GM19240 (cell line): ENCODE data around the gene RBX1.
"Not testable (repeated sequence)": the region's sequence is repeated elsewhere in the genome, so short reads cannot be mapped to it uniquely, and the experiment has no call there.

ENCODE experiments used
- DNase-seq: peaks from one replicate; pipeline ENCODE4 v3.0.0; 2011; ENCODE audit warnings: low spot score; ENCODE audit not compliant: insufficient read length

Gene RBX1

DNA sequence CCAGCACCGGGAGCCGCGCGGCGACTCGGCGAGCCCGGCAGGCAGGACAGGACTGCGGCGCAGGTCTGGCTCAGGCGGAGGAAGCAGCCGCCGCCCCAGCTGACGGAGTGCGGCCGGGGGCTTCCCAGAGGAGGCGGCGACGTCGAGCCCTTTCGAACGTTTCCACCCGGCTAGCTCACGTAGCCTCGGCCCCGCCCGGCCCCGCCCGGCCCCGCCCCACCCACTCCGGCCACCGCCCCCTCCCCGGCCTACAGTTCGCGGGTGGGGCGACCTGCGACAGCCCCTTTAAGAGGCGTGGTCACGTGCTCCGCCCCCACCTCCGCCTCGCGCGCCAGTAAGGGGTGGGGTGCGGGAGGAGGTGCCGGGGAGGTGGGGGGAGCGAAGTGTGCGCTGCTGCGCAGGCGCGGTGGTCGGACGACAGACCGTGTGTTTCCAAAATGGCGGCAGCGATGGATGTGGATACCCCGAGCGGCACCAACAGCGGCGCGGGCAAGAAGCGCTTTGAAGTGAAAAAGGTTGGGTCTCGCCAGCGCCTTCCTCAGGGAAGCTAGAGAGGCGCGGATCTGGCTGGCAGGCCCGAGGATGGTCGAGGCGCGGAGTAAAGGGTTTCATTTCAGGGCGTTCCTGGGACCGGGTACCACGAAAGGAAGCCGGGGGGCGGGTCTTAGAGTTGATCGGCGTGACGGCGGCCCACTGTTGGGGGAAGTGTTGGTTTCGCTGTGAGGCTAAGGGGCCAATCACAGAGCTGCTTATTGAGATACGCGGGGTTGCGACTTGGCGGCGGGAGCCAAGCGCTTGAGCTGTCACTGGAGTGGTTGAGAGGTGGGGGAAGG is at the start of gene RBX1:
TSS of gene RBX1 (plus strand) at position 417 of the 833 bp plus-strand sequence. CDS start at position 438, 21 bp downstream.
- peak; percentile 85 for DNase-seq

DNA sequence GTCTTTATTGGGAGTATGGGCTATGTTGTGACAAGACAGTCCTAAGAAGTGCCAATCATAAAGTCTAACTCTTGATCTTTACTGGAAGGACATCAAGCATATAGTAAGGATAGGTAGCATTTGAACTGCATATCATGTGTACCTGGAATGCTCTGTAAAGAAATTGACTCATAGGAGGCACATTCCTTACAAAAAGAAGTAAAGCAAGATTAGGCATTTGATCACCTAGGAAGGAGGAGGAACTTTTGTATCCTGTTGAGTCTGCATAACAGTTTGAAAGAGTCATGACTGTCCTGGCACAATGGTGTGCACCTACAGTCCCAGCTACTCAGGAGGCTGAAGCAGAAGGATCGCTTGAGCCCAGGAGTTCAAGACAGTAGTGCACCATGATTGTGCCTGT is 47.1 kb upstream of the RBX1 start:
- DNase-seq = no peak

DNA sequence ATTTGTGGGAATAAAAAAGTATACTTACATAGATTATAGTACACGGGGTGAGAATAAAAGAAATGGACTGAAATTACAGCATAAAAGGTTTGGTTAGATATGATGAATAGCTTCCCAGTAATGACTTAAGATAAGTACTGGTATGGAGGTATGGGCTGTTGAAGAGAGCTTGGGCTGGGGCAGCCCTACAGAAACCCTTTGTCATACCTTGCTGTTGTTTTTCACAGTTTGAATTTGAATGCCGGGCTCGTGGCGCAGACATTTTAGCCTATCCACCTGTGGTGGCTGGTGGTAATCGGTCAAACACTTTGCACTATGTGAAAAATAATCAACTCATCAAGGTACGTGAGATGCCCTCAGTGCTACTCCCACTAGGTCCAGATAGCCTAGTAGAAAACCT is 42.3 kb upstream of the RBX1 start:
- no peak for DNase-seq

DNA sequence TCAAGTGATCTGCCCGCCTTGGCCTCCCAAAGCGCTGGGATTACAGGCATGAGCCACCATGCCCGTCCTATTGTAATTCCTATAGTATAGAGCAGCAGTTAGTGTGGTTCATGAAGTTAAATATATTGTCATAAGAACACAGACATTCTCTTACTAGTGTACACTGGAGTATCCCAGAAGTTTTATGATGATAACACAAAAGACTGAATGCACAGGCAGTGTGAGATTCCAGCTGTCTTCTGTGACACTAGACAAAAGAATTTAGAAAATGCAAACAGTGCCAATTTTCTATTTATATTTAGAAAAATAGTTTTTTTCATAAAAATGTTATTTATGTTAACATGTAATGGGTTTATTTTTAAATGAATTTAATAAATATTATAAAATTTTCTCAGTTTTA is 39.4 kb upstream of the RBX1 start:
- DNase-seq = no peak

DNA sequence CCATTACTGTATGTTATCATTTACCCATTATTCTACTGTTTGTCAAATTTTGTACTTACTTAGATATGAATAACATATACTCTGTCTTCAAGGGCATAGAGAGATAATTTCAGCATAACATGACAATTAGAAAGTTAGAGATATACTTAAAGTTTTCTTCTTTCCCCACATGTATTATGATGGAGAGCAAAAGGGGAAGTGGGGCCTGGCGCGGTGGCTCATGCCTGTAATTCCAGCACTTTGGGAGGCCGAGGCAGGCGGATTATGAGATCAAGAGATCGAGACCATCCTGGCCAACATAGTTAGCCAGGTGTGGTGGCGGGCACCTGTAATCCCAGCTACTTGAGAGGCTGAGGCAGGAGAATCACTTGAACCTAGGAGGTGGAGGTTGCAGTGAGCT is 38.2 kb upstream of the RBX1 start:
- DNase-seq = not testable (repeated sequence)

DNA sequence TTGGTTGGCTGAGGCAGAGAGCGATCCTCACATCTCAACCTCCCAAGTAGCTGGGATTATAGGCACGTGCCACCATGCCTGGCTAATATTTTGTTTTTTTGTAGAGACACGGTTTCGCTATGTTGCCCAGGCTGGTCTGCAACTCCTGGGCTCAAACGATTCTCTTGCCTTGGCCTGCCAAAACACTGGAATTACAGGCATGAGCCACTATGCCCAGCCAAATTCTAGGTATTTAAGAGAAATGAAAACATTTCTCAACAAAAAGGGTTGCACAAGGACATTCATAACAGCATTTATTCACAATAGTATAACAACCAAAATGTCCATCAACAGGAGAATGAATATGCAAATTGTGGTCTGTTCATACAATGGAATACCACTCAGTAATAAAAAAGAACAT is 31.7 kb upstream of the RBX1 start:
- no peak for DNase-seq

DNA sequence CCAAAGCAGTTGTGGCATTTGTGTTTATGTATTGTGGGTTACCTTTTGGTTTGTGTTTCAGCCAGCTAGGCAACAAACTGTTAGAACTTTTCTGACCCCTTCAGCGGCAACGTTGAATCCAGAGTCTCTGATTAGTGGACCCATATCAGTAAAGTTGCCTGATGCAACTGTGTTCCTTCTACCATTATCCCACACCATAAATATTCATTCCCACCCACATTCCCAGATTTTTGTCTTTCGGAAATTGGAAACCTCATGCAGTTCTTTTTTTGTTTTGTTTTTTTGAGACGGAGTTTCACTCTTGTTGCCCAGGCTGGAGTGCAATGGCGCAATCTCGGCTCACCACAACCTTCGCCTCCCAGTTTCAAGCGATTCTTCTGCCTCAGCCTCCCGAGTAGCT is 30.7 kb upstream of the RBX1 start:
- no peak for DNase-seq

DNA sequence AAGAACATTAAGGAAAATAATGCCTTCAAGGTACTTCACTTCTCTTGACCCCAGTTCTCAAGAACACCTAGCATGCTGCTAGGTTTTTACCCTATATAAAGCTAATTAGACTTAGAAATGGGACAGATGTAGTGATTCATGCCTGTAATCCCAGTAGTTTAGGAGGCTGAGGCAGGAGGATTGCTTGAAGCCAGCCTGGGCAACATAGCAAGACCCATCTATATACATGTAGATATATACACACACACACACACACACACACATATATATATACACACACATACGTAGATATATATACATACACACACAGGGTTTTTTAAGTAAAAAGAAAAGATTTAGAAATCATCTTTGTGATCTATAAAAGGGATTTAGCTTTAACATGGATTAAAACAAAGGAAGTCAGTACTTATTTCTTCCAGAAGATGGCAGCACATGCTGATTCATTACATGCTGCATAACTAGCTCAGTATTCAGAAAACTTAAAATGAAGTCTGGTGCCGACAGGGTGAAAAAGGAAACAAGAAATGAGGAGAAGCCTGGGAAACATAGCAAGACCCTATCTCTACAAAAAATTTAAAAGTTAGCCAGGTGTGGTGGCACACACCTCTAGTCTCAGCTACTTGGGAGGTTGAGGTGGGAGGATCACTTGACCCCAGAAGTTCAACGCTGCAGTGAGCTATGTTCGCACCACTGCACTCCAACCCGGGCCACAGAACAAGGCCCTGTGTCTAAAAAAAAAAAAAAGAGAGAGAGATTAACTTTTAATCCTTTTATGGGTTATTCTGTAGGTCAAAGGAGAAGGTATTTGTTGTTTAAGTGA is 28.5 kb upstream of the RBX1 start:
- DNase-seq = no peak

DNA sequence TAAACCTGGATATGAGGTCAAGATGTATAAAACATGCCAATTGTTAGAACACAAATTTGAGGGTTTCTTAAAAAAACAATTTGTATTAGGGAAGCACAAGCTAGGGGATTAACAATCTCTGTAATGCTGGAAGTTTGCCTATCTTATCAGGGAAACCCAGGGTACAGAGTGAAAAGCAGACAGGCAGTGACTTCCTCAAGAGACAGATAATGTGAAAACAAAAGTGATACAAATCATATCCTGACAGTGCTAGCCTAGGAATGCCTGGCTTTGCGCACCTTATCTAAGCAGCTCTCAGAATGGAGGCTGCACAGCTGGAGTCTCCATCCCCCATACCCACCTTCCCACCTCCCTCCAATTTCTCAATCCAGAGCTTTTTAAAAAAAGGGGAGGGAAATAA is 22.5 kb upstream of the RBX1 start:
- DNase-seq = no peak

DNA sequence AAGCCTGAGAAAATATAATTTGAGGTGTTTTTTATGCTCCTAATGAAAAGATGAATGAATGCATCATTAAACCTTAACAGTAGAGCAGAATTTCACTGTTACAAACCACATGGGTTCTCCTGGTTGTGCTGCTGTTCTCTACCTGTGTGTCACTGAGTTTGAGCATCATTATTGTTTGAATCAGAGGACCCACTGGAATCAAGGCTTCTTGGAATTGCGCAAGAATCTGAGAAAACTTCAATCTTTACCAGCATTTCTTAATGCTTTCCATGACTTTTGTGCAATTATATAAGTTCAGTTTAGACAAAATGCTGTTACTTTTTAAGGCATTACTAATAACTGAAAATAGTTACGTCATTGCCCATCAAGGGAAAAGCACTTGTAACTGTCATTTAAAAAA is 18.8 kb upstream of the RBX1 start:
- no peak for DNase-seq

DNA sequence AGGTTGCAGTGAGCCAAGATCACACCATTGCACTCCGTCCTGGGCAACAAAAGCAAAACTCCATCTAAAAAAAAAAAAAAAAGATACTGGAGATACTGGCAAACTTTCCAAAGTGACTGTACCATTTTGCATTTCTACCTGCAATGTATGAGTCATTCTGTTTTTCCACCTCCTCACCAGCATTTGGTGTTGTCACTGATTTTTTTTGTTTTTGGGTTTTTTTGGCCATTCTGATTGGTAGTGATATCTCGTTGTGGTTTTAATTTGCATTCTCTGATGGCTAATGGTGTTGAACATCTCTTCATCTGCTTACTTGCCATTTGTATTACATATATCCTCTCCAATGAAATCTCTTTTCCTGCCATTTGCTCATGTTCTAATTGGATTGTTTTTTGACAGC is 12.0 kb upstream of the RBX1 start:
- DNase-seq = no peak

DNA sequence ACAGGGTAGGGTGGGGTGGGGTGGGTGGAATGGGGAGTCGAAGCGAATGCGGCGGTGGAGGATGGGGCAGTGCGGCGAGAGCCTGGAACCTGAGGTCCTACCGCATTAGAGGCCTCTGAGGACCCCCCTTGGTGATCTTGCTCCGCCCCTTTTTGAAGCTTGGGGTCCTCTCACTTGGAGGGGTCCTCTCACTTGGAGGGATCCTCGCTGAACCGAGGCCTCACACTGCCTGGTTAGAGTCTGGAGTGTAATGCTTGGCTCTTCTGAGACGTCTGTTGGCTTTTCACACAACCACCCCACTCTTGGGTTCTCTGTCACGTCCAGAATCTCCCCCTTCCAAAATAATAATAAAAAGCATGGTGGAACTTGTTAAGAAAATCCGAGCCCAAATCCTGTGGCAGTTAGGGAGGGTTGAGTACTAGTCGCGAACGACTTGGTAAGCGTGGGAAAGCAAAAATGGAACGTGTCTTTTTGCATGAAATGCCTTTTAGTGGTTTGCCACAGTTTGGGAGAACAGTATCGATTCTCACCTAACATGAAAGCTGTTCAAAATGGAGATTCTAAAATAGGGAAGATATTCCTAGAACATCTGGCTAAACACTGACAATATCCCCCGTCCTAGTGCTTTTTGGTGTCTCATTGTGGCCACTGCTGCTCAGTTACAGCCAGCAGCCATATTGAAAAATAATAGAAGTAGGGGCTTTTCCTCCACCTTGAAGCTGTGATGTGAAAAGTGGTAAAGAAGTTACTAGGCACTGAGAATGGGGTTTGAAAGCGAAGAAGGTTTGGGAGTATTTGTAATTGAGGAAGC is 822 bp downstream of the RBX1 start:
- DNase-seq = no peak

DNA sequence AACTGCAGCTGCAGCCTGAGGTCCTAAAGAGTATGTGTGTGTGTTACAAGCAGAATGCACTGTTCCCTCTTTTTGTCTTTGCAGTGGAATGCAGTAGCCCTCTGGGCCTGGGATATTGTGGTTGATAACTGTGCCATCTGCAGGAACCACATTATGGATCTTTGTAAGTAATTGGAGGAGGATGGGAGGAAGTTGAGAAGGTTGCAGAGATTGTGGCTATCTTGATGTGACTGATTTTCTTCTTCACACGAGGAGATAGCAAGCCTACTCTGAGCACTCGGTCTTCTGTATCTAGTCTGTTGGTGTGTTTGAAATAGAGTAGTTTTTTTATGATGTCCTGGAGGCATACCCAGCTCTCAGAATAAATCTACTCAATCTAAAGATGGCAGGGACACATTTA is 2.3 kb downstream of the RBX1 start:
- no peak for DNase-seq

DNA sequence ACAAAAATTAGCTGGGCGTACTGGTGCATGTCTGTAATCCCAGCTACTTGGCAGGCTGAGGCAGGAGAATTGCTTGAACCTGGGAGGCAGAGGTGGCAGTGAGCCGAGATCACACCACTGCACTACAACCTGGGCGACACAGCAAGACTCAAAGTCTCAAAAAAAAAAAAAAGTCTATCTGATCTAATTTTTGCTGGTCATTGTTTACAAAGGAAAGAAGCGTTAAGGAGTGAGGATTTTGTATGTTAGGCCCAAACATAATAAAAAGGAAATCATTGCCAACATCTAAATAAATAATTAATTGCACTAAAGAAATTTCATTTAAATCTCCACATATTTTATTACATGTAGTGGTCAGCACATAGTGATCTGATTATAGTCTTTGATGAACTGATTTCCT is 2.9 kb downstream of the RBX1 start:
- no peak for DNase-seq

DNA sequence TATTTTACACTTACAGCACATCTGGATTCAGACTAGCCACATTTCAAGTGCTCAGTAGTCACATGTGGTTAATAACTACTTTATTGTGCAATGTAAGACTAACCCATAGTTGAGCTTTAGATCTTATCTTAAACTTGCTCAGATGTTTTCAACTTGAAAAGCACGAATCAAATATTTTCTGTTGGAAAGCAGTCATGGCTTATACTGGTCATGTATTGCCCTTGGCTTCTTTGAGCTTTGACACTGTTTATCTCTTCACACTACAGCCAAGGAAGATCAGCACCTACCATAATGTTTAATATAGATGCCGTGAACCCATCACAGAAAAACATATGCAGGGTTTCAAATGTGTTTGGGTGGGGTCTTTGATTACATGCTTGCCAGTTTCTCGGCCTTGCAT is 4.4 kb downstream of the RBX1 start:
- DNase-seq = no peak

DNA sequence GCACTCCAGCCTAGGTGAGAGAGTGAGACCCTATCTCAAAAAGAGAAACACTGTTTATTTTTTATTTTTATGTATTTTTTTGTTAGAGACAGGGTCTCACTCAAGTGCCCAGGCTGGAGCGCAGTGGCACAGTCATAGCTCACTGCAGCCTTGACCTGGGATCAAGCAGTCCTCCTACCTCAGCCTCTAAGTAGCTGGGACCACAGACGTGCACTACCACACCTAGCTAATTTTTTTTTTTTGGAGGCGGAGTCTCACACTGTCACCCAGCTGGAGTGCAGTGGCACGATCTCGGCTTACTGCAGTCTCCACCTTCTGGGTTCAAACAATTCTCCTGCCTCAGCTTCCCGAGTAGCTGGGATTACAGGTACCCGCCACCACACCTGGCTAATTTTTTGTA is 6.4 kb downstream of the RBX1 start:
- no peak for DNase-seq

DNA sequence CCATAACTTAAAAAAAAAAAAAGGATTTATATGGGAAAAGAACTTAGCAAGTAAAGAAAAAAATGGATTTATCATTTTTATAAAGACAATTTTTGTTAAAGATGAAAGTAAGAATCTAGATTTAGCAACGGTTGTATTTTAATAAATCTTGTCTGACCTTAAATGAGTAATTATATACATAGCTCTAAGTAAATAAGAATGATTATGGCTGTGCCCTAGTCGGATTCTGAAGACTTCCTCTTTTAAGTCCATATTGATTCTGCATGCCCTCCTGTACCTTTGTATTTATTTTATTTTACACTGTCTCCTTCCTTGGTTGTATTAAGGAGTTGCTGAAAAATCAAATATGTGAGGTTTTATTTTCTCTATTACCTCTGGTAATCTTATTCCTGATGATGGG is 7.1 kb downstream of the RBX1 start:
- no peak for DNase-seq

DNA sequence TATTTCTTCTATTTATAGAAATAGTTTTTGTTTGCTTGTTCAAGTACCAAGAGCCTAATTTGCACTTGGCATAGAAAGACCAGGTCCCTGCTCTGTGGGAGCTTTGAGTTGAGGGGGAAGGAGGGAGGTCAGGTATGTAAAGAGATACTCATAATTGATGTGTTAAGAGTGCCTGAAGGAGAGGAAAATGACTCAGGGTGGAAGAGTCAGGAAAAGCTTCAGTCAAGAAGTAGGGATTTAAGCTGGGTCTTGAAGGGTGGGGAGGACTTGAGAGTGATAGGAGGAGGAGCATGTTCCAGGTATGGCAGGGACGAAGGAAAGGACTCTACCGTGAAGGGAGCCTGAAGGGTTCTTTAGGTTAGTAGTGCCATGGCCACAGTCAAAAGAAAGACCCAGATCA is 9.0 kb downstream of the RBX1 start:
- DNase-seq = no peak

DNA sequence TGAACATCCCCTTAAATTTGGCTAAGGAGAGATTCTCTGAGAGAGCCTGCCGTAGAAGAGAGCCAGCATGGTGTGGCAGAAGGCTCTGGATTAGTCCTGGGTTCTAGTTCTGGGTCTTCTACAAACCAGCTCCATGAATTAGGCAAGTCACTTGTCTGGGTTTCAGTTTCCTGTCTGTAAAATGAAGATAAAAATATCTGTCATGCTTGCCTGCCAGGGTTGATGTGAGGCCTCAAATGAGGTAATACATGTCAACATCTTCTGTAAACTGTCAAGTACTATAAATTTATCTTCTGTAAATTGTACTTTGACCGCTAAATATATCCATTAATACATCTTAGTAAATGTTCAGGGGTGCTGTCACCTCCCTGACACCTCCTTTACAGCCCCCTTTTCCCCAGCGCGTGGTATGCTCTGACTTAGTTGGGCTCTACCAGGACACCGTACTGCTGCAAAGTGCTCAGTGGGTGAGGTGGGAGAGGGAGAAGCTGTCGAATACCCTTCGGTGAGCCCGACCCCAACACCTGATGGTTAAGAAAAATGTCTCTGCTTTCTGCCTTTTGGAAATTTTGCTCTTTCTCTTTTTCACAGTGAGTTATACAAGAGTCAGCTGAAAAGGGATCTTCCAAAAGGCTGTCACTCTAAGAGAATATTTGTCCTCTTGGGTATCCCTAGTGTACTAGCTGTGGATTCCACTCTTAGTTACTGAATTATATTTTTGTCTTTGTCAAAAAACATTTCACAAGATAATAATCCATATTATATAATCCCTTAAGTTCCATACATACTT is 15.0 kb downstream of the RBX1 start:
- DNase-seq = no peak

DNA sequence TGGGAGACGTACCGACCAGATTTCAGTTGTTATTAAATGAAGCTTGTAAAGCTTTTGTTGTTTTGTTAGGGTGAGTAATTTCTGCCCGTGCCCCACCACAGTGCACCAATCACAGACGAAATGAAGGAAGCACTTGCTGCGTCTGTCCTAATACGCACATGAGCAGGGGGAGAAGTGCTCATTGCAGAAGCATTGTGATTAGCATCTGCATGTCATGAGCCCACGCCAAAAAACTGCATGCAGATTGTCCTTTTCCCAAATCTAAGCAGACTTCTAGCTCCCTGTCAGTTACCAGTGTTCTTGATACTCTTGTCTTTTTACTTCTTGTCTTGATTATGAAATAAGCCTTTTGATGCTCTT is 15.5 kb downstream of the RBX1 start:
- DNase-seq = no peak

DNA sequence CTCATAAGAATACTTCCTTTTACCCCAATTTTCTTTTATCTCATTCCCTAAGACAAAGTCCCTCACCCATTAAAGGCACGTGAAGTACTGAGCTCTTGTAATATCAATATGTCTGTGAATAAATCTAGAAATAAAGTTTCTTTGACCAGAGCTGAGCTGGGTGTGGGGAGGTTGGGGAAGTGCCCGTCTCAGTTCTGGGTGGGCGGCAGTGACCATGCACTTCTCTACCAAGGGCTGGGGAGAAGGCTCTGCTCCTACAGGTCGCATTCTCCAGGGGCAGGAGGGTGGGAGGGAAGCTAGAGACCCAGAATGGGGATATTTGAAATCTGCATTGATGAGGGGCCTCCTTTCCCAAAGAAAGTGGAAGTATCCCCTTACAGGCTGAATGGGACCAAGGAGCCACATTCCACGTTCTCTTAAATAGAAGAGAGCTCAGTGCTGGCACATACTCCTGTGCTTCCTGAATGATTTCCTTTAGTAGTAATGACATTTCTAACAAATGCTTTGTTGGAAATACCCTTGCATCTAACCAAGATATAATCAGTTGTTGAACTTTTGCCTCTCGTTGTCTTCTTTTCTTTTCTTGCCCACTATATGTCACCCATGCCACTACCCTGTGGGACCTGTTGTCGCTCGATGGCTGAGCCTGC is 16.1 kb downstream of the RBX1 start:
- no peak for DNase-seq
